Measurements from ENCODE around the gene PLEKHN1. TPM values are rescaled to one million over a fixed set of nuclear protein-coding genes. Genes with fewer than 3 reads are reported as not detected.

The PLEKHN1 gene
- total and polyA plus RNA-seq, 2 experiments from 2014 or later, result 0.36 to 0.60 TPM

GRCh38 chr1:1021920-1022259 lies 55.6 kb downstream of the PLEKHN1 start:
- Histone ChIP-seq H3K27ac (no peak overlapping the region), H3K36me3 (no peaks in the 10 kb centered on the region), H3K4me3 (no peak overlapping the region), H3K4me1 (ENCODE audit: low read depth) (peaks cover 8% of the 10 kb centered on the region), H3K27me3 (no peaks in the 10 kb centered on the region), H3K9me3 (ENCODE audit: low read depth) (no peaks in the 10 kb centered on the region)
- no peak for DNase-seq (ENCODE audit: low read depth in 1 of 2, low spot score in 1 of 2)
- no peak for TF ChIP-seq CTCF (IDR thresholded peaks at IDR 0.05; ENCODE audit: low read depth, low read length)

- H3K4me3 ChIP-seq, result no peak overlapping the region
- H3K27me3 ChIP-seq, result no peaks in the 10 kb centered on the region
- peaks cover 8% of the 10 kb centered on the region for H3K4me1 ChIP-seq (ENCODE audit: low read depth)
- H3K27ac ChIP-seq, result no peak overlapping the region
- no peaks in the 10 kb centered on the region for H3K9me3 ChIP-seq (ENCODE audit: low read depth)
- DNase-seq (ENCODE audit: low read depth in 1 of 2, low spot score in 1 of 2), result no peak
- TF ChIP-seq CTCF (IDR thresholded peaks at IDR 0.05; ENCODE audit: low read depth, low read length), result no peak
- H3K36me3 ChIP-seq, result no peaks in the 10 kb centered on the region
Measured at GRCh38 chr1:1022302-1023009, 56.2 kb downstream of the PLEKHN1 start.

GRCh38 chr1:1023700-1024099 lies 57.4 kb downstream of the PLEKHN1 start:
- Histone ChIP-seq H3K4me1 (ENCODE audit: low read depth) (peaks cover 8% of the 10 kb centered on the region), H3K27ac (no peak overlapping the region), H3K27me3 (no peaks in the 10 kb centered on the region)

GRCh38 chr1:1024149-1024770 lies 58.0 kb downstream of the PLEKHN1 start:
- Histone ChIP-seq H3K27ac (no peak overlapping the region), H3K4me3 (no peak overlapping the region), H3K27me3 (no peaks in the 10 kb centered on the region), H3K36me3 (no peaks in the 10 kb centered on the region), H3K9me3 (ENCODE audit: low read depth) (no peaks in the 10 kb centered on the region), H3K4me1 (ENCODE audit: low read depth) (peaks cover 8% of the 10 kb centered on the region)
- no peak for TF ChIP-seq CTCF (IDR thresholded peaks at IDR 0.05; ENCODE audit: low read depth, low read length)
- DNase-seq (ENCODE audit: low read depth in 1 of 2, low spot score in 1 of 2), result no peak

More at GRCh38 chr1:1023700-1024099, 57.4 kb downstream of the PLEKHN1 start:
- Histone ChIP-seq H3K9me3 (ENCODE audit: low read depth) (no peaks in the 10 kb centered on the region), H3K36me3 (no peaks in the 10 kb centered on the region), H3K4me3 (no peak overlapping the region)
- DNase-seq (ENCODE audit: low read depth in 1 of 2, low spot score in 1 of 2), result no peak
- no peak for TF ChIP-seq CTCF (IDR thresholded peaks at IDR 0.05; ENCODE audit: low read depth, low read length)

- Histone ChIP-seq H3K9me3 (ENCODE audit: low read depth) (no peaks in the 10 kb centered on the region), H3K27me3 (no peaks in the 10 kb centered on the region), H3K4me3 (no peak overlapping the region), H3K4me1 (ENCODE audit: low read depth) (peaks cover 8% of the 10 kb centered on the region), H3K27ac (no peak overlapping the region), H3K36me3 (no peaks in the 10 kb centered on the region)
- peak in 1 of 2 donors; percentile 44 for DNase-seq (ENCODE audit: low read depth in 1 of 2, low spot score in 1 of 2)
- TF ChIP-seq CTCF (IDR thresholded peaks at IDR 0.05; ENCODE audit: low read depth, low read length), result no peak
Measured at GRCh38 chr1:1024771-1025699, 58.8 kb downstream of the PLEKHN1 start.

Other genes starting within 250 kb of the PLEKHN1 start
- gene SAMD11, start 42.6 kb upstream of the PLEKHN1 start, total RNA-seq, result 90.7 and 146 TPM in 2 replicates
- gene SAMD11, start 42.6 kb upstream of the PLEKHN1 start, polyA plus RNA-seq, result 32.2 and 63.3 TPM in 2 replicates
- gene NOC2L, start 7.2 kb upstream of the PLEKHN1 start, total RNA-seq, result 98.2 and 119 TPM in 2 replicates
- gene NOC2L, start 7.2 kb upstream of the PLEKHN1 start, polyA plus RNA-seq, result 95.4 and 122 TPM in 2 replicates
- 16.2 and 42.9 TPM in 2 replicates for gene KLHL17, start 5.9 kb upstream of the PLEKHN1 start, total RNA-seq
- 31.5 and 40.6 TPM in 2 replicates for gene KLHL17, start 5.9 kb upstream of the PLEKHN1 start, polyA plus RNA-seq
- 0.49 and 1.0 TPM in 2 replicates for gene PERM1, start 15.6 kb downstream of the PLEKHN1 start, total RNA-seq
- 0.71 and 0.77 TPM in 2 replicates for gene PERM1, start 15.6 kb downstream of the PLEKHN1 start, polyA plus RNA-seq
- gene HES4, start 33.6 kb downstream of the PLEKHN1 start, total RNA-seq, result 54.4 and 89.4 TPM in 2 replicates
- gene HES4, start 33.6 kb downstream of the PLEKHN1 start, polyA plus RNA-seq, result 45.7 and 83.6 TPM in 2 replicates
- 73.4 and 111 TPM in 2 replicates for gene ISG15, start 47.0 kb downstream of the PLEKHN1 start, total RNA-seq
- 68.2 and 110 TPM in 2 replicates for gene ISG15, start 47.0 kb downstream of the PLEKHN1 start, polyA plus RNA-seq
- 95.5 and 154 TPM in 2 replicates for gene AGRN, start 53.6 kb downstream of the PLEKHN1 start, total RNA-seq
- 23.5 and 30.6 TPM in 2 replicates for gene AGRN, start 53.6 kb downstream of the PLEKHN1 start, polyA plus RNA-seq
- 0.33 and 1.7 TPM in 2 replicates for gene RNF223, start 107.8 kb downstream of the PLEKHN1 start, total RNA-seq
- gene RNF223, start 107.8 kb downstream of the PLEKHN1 start, polyA plus RNA-seq, result not detected in 2 replicates
- 21.8 and 36.2 TPM in 2 replicates for gene C1orf159, start 149.6 kb downstream of the PLEKHN1 start, total RNA-seq
- 17.7 and 21.7 TPM in 2 replicates for gene C1orf159, start 149.6 kb downstream of the PLEKHN1 start, polyA plus RNA-seq
- not detected in 2 replicates for gene TTLL10, start 207.4 kb downstream of the PLEKHN1 start, total RNA-seq
- 0.31 TPM in 1 of 2 replicates, not detected in the other for gene TTLL10, start 207.4 kb downstream of the PLEKHN1 start, polyA plus RNA-seq
- gene TNFRSF18, start 240.1 kb downstream of the PLEKHN1 start, total RNA-seq, result not detected in 2 replicates
- gene TNFRSF18, start 240.1 kb downstream of the PLEKHN1 start, polyA plus RNA-seq, result 0.39 and 0.74 TPM in 2 replicates
- gene TNFRSF4, start 247.7 kb downstream of the PLEKHN1 start, total RNA-seq, result 0.11 TPM in 1 of 2 replicates, not detected in the other
- gene TNFRSF4, start 247.7 kb downstream of the PLEKHN1 start, polyA plus RNA-seq, result 0.10 TPM in 1 of 2 replicates, not detected in the other